ENCODE data around the gene LRRC49. TPM values are rescaled to one million over a fixed set of nuclear protein-coding genes. Genes with fewer than 3 reads are reported as not detected.

LRRC49 gene, protein sequence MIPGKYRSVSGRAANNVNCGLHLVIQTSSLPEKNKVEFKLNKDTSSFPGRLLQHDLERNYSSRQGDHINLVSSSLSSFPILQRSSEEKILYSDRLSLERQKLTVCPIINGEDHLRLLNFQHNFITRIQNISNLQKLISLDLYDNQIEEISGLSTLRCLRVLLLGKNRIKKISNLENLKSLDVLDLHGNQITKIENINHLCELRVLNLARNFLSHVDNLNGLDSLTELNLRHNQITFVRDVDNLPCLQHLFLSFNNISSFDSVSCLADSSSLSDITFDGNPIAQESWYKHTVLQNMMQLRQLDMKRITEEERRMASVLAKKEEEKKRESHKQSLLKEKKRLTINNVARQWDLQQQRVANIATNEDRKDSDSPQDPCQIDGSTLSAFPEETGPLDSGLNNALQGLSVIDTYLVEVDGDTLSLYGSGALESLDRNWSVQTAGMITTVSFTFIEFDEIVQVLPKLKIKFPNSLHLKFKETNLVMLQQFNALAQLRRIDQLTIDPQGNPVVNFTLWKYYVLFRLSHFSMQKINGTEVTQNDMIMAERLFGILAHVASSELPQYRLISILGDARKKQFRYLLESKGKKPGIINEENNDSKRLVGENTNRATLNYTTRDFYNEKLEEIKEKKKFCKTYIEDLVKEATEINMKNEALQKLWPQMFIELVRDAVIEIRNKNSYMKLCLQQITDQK
- not detected in 2 replicates for total RNA-seq (2014; rRNA removed; shearing (Covaris generic))
- total RNA-seq (2022), result not detected in 2 replicates
- Bru-seq, nascent RNA, result percentile 2 among the genes with signal in this experiment
- BruChase-seq, experiment 1, labeled RNA remaining after a 6-hour chase, result percentile 4 among the genes with signal in this experiment
- BruChase-seq, experiment 2, labeled RNA remaining after a 2-hour chase, result percentile 8 among the genes with signal in this experiment
- long read RNA-seq, result 0 reads

DNA sequence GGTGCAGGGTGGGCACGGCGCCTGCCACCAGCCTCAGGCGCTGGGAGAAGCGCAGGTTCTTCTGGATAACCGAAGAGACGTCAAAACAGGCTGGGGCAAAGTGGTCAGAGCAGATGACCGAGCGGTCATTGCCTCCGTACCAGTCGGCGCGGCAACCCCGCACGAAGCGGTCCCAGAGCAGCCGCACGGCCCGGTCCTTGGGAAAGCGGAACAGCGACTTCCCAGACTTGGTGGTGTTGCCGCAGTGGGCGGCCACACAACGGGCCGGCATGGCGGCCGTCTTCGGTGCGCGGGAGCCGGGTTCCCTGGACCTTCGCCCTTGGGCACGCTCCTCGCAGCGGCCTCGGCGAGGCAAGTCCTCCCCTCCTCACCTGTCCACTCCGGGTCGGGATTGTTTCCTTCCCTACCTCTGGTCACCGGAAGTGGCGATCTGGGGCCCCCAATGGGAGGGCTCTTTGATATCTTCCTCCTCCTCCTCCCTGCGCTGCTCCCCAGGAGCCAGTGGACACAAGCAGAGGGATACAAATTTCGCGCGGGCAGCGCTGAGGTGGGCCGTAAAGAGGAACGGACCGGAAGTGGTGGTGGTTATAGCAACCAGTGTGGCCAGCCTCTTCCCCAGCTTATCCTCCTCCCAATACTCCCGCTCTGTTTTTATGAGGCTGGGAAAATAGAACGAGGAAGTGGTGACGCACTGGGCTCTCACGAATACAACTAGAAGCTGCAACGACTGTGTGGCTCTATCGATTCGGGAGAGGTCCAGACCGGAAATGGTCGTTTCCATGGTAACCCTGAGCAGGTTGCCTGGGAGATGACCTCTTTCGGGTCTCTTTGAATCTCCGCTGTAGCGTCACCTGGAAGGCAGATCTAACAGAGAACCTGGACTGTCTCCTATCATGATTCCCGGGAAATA is at the start of gene LRRC49, which contains the start of gene THAP10:
TSS of gene LRRC49 (plus strand) at position 825 of the 910 bp plus-strand sequence. CDS start at position 894, 69 bp downstream.
TSS of gene THAP10 (minus strand) at position 432 of the 910 bp plus-strand sequence. CDS start at position 271, 161 bp downstream.
- H3K4me1 ChIP-seq (ENCODE audit: insufficient read depth, low read length, poor library complexity, severe bottlenecking), result peaks cover 4% of the 10 kb centered on the region
- H3K4me3 ChIP-seq (ENCODE audit: low read depth, low read length, poor library complexity, severe bottlenecking), result peak within 1 kb of the TSS; percentile 43
- H3K9me3 ChIP-seq (ENCODE audit: low read length), result no peaks in the 10 kb centered on the region
- peak within 1 kb of the TSS; percentile 44 for H2AFZ ChIP-seq (ENCODE audit: low read length)
- H3K4me2 ChIP-seq (ENCODE audit: low read length), result peak within 1 kb of the TSS; percentile 37; the same call in 1 of the 2 replicates
- no peak within 1 kb of the TSS for H3K27ac ChIP-seq (ENCODE audit: low read depth, low read length, poor library complexity, severe bottlenecking)
- DNase-seq (ENCODE audit: low spot score), result peak; percentile 23
- intact Hi-C loops (cut with micrococcal nuclease; ENCODE audit: unreplicated experiment), result no loop called here
- ChIA-PET CTCF (ENCODE audit: unreplicated experiment) (no interaction called here), POLR2A (no interaction called here)
- H3K36me3 ChIP-seq (ENCODE audit: insufficient read depth, low read length), result no peaks in the 10 kb centered on the region
- TF ChIP-seq, protein P1, sequence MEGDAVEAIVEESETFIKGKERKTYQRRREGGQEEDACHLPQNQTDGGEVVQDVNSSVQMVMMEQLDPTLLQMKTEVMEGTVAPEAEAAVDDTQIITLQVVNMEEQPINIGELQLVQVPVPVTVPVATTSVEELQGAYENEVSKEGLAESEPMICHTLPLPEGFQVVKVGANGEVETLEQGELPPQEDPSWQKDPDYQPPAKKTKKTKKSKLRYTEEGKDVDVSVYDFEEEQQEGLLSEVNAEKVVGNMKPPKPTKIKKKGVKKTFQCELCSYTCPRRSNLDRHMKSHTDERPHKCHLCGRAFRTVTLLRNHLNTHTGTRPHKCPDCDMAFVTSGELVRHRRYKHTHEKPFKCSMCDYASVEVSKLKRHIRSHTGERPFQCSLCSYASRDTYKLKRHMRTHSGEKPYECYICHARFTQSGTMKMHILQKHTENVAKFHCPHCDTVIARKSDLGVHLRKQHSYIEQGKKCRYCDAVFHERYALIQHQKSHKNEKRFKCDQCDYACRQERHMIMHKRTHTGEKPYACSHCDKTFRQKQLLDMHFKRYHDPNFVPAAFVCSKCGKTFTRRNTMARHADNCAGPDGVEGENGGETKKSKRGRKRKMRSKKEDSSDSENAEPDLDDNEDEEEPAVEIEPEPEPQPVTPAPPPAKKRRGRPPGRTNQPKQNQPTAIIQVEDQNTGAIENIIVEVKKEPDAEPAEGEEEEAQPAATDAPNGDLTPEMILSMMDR (conservative IDR thresholded peaks at IDR 0.05; ENCODE audit: low read length), result no peak
- TF ChIP-seq EZH2phosphoT487 (IDR thresholded peaks at IDR 0.05; ENCODE audit: borderline replicate concordance, low read depth, low read length), result no peak
- no peaks in the 10 kb centered on the region for H4K20me1 ChIP-seq (ENCODE audit: insufficient read depth, low read length)
- no TSS peak for BruUV-seq (replicated peaks)
- H3K79me2 ChIP-seq (ENCODE audit: insufficient read depth, low read depth, low read length), result no peaks in the 10 kb centered on the region
- no peaks in the 10 kb centered on the region; the same call in 1 of the 2 replicates for H3K9me2 ChIP-seq (ENCODE audit: insufficient read depth, low read length)

DNA sequence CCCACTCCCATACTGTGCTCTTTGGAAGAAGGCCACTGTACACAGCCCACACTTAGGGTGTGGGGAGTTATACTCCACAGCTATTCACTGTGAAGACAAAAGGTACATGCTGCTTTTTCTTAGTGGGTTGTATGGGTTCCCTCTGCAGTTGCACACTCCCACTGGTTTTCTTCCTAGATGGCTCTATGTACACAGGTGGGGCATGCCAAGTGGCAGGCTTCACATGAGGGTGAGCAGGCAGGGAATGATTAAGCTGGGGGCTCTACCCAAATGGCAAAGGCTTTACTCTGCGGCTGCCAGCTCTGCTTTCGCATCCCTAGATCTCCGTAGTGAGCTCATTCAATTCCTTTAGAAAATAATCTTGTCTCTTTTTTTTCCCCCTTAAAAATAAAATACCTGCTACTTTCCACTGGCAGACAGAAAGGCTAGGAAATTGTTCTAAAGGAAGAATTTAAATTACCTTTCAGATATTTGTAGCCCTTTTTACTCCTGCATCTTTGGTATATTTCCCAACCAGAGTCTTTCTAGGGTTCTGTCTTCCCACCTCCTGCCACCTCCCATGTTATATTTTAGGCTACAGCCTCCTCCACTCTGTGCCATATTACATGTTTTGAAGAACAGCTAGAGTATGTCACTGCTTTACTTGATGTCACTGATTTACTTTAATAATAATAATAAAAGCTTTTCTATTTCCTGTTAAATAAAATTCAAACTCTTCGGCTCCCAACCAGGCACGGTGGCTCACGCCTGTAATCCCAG is 46.8 kb upstream of the LRRC49 start:
- no peaks in the 10 kb centered on the region for H3K36me3 ChIP-seq (ENCODE audit: insufficient read depth, low read length)
- intact Hi-C loops (cut with micrococcal nuclease; ENCODE audit: unreplicated experiment), result no loop called here
- no TSS peak for BruUV-seq (replicated peaks)
- TF ChIP-seq EZH2phosphoT487 (IDR thresholded peaks at IDR 0.05; ENCODE audit: borderline replicate concordance, low read depth, low read length), result no peak
- TF ChIP-seq, protein P1 (conservative IDR thresholded peaks at IDR 0.05; ENCODE audit: low read length), result no peak
- H3K4me3 ChIP-seq (ENCODE audit: low read depth, low read length, poor library complexity, severe bottlenecking), result no peak overlapping the region
- POLR2A ChIA-PET, result interaction anchor here (0.6 kb wide), 1 partner anchor 93 kb away, joined by 4 read pairs; no protein-coding TSS in a partner anchor
- no peaks in the 10 kb centered on the region for H3K79me2 ChIP-seq (ENCODE audit: insufficient read depth, low read depth, low read length)
- no peaks in the 10 kb centered on the region for H3K9me3 ChIP-seq (ENCODE audit: low read length)
- H3K4me2 ChIP-seq (ENCODE audit: low read length), result no peak overlapping the region
- no peak overlapping the region for H2AFZ ChIP-seq (ENCODE audit: low read length)
- H3K9me2 ChIP-seq (ENCODE audit: insufficient read depth, low read length), result no peaks in the 10 kb centered on the region
- H3K27ac ChIP-seq (ENCODE audit: low read depth, low read length, poor library complexity, severe bottlenecking), result no peak overlapping the region
- CTCF ChIA-PET (ENCODE audit: unreplicated experiment), result no interaction called here
- DNase-seq (ENCODE audit: low spot score), result no peak
- no peaks in the 10 kb centered on the region for H4K20me1 ChIP-seq (ENCODE audit: insufficient read depth, low read length)
- H3K4me1 ChIP-seq (ENCODE audit: insufficient read depth, low read length, poor library complexity, severe bottlenecking), result no peaks in the 10 kb centered on the region
